ENCODE measurements around the gene LDAH.

DNA sequence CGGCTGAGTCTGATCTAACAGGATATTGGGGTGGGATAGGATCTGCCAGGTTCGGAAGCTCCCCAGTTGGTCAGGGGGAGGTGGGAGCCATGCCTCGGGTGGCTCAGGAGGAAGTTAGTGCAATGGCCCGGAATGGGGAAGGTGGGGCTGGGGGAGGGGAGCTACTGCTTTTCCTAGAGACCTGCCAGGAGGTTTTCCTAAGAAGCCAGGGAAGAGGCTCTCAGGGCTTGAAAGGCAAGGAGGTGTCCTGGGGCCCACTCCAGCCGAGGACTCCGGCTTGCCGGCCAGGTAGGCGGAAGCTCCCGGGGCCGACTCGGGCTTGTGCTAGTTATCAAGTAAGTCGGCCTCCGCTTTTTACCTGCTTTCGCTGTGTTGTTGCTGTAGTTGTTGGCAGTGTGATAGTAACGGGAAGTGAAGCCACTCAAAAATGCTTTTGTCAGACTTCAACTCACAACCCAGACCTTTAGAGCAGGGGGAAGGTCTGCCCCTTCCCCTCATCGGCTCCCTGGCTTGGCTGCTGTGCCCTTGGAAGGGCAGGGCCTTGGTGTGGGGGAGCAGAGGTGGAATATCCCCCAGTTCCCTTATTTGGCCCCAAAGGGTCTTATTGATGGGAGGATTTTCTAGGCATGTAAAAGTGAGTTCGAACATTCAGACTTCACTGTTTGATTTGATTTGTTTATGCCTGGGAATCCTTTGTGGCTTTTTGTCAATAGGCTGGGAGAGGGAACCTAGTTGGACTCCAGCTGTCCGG lies 150.5 kb downstream of the LDAH start:
- TF ChIP-seq, protein P1, sequence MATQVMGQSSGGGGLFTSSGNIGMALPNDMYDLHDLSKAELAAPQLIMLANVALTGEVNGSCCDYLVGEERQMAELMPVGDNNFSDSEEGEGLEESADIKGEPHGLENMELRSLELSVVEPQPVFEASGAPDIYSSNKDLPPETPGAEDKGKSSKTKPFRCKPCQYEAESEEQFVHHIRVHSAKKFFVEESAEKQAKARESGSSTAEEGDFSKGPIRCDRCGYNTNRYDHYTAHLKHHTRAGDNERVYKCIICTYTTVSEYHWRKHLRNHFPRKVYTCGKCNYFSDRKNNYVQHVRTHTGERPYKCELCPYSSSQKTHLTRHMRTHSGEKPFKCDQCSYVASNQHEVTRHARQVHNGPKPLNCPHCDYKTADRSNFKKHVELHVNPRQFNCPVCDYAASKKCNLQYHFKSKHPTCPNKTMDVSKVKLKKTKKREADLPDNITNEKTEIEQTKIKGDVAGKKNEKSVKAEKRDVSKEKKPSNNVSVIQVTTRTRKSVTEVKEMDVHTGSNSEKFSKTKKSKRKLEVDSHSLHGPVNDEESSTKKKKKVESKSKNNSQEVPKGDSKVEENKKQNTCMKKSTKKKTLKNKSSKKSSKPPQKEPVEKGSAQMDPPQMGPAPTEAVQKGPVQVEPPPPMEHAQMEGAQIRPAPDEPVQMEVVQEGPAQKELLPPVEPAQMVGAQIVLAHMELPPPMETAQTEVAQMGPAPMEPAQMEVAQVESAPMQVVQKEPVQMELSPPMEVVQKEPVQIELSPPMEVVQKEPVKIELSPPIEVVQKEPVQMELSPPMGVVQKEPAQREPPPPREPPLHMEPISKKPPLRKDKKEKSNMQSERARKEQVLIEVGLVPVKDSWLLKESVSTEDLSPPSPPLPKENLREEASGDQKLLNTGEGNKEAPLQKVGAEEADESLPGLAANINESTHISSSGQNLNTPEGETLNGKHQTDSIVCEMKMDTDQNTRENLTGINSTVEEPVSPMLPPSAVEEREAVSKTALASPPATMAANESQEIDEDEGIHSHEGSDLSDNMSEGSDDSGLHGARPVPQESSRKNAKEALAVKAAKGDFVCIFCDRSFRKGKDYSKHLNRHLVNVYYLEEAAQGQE (IDR thresholded peaks at IDR 0.05) = no peak
- no peak for TF ChIP-seq RFX5 (IDR thresholded peaks at IDR 0.05)
- TF ChIP-seq, protein P2, sequence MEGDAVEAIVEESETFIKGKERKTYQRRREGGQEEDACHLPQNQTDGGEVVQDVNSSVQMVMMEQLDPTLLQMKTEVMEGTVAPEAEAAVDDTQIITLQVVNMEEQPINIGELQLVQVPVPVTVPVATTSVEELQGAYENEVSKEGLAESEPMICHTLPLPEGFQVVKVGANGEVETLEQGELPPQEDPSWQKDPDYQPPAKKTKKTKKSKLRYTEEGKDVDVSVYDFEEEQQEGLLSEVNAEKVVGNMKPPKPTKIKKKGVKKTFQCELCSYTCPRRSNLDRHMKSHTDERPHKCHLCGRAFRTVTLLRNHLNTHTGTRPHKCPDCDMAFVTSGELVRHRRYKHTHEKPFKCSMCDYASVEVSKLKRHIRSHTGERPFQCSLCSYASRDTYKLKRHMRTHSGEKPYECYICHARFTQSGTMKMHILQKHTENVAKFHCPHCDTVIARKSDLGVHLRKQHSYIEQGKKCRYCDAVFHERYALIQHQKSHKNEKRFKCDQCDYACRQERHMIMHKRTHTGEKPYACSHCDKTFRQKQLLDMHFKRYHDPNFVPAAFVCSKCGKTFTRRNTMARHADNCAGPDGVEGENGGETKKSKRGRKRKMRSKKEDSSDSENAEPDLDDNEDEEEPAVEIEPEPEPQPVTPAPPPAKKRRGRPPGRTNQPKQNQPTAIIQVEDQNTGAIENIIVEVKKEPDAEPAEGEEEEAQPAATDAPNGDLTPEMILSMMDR (IDR thresholded peaks at IDR 0.05) = no peak
- TF ChIP-seq, protein P3, sequence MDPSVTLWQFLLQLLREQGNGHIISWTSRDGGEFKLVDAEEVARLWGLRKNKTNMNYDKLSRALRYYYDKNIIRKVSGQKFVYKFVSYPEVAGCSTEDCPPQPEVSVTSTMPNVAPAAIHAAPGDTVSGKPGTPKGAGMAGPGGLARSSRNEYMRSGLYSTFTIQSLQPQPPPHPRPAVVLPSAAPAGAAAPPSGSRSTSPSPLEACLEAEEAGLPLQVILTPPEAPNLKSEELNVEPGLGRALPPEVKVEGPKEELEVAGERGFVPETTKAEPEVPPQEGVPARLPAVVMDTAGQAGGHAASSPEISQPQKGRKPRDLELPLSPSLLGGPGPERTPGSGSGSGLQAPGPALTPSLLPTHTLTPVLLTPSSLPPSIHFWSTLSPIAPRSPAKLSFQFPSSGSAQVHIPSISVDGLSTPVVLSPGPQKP (IDR thresholded peaks at IDR 0.05; ENCODE audit: low read depth, low read length) = no peak
- no peak for TF ChIP-seq POLR2A (IDR thresholded peaks at IDR 0.05; ENCODE audit: low read length)
- TF ChIP-seq ESRRA (IDR thresholded peaks at IDR 0.05; ENCODE audit: borderline replicate concordance, low read length) = no peak
- no peak for TF ChIP-seq NFE2L2 (conservative IDR thresholded peaks at IDR 0.05; ENCODE audit: low read length)
- no peak for TF ChIP-seq RCOR1 (IDR thresholded peaks at IDR 0.05; ENCODE audit: low read depth, low read length)
- no peak for TF ChIP-seq RNF2 (IDR thresholded peaks at IDR 0.05; ENCODE audit: borderline replicate concordance, low read depth)
- TF ChIP-seq TFCP2L1 (CRISPR knock-in tag; IDR thresholded peaks at IDR 0.05) = no peak
- TF ChIP-seq, protein P4, sequence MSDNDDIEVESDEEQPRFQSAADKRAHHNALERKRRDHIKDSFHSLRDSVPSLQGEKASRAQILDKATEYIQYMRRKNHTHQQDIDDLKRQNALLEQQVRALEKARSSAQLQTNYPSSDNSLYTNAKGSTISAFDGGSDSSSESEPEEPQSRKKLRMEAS (IDR thresholded peaks at IDR 0.05) = no peak
- no peak for TF ChIP-seq JUN (IDR thresholded peaks at IDR 0.05)

All from A549 (cell line).